Lower lobe of right lung (tissue), 2 donors: ENCODE results near the gene DNAJC8. TPM values are rescaled to one million over a fixed set of nuclear protein-coding genes. Genes with fewer than 3 reads are reported as not detected.

Experiments used
- ATAC-seq, 2 donors: fragments of 200-7000 bp; cut with Tn5 transposase; one replicate each; pipeline ENCODE4 v1.9.1; 2020 to 2022; ENCODE audit warnings: mild to moderate bottlenecking in 2 of 2, moderate library complexity in 2 of 2
- DNase-seq: peaks from one replicate; pipeline ENCODE4 v3.0.0-alpha.2; 2020
- H3K27ac ChIP-seq: fragments of 200-600 bp; one replicate; pipeline ENCODE4 v1.8.0; 2022
- H3K27me3 ChIP-seq: fragments of 200-600 bp; one replicate; pipeline ENCODE4 v1.8.0; 2022; ENCODE audit warnings: low read depth
- H3K36me3 ChIP-seq: fragments of 200-600 bp; one replicate; pipeline ENCODE4 v1.8.0; 2022; ENCODE audit warnings: mild to moderate bottlenecking
- H3K4me1 ChIP-seq: fragments of 200-600 bp; one replicate; pipeline ENCODE4 v1.8.0; 2022
- H3K4me3 ChIP-seq: fragments of 200-600 bp; one replicate; pipeline ENCODE4 v1.8.0; 2022; ENCODE audit warnings: mild to moderate bottlenecking
- H3K9me3 ChIP-seq: fragments of 200-600 bp; one replicate; pipeline ENCODE4 v1.8.0; 2022
- intact Hi-C: fragments of 100-400 bp; cut with DNase I; formaldehyde crosslinking; loops from one replicate; pipeline ENCODE4 v1.11.0; 2022
- total RNA-seq: library from RNA; stranded (reverse); fragmentation: NEBNext Ultra II Directional; extraction: Animal tissue kit (Norgen Biotek cat#: 25700); gene quantifications from one replicate; pipeline ENCODE4 v1.2.1, GENCODE V29; 2021
- TF ChIP-seq, protein P1 (sequence below): fragments of 200-600 bp; IDR thresholded peaks from one replicate; pipeline ENCODE4 v1.8.0; 2022; ENCODE audit warnings: antibody characterized with exemption, mild to moderate bottlenecking
- donor health status: DM: no; HTN: yes; CAD: no; lungs with severe emphysema.

DNAJC8 gene
- total RNA-seq, 1 donor from 2014 or later, result 68.9 TPM

DNA sequence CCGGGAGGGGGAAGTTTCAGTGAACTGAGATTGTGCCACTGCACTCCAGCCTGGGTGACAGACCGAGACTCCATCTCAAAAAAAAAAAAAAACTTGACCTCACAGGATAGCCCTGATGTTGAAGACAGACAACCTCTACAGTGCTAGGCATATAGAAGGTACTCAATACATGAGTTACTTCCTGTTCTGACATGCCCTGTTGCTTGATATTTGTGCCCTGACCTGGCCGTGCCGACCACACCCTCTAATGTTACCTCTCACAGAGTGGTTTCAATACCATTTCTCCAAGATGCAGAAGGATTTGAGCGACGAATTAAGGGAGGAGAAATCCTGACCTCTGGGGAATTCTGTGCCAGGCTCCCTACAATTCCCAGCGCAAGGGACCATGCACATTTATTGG, 61.6 kb downstream of the DNAJC8 start:
- Histone ChIP-seq H3K27me3 (no peaks in the 10 kb centered on the region), H3K4me1 (peaks cover 56% of the 10 kb centered on the region), H3K36me3 (no peaks in the 10 kb centered on the region), H3K9me3 (no peaks in the 10 kb centered on the region), H3K27ac (no peak overlapping the region), H3K4me3 (no peak overlapping the region)
- intact Hi-C loops, result no loop called here
- TF ChIP-seq, protein P1, sequence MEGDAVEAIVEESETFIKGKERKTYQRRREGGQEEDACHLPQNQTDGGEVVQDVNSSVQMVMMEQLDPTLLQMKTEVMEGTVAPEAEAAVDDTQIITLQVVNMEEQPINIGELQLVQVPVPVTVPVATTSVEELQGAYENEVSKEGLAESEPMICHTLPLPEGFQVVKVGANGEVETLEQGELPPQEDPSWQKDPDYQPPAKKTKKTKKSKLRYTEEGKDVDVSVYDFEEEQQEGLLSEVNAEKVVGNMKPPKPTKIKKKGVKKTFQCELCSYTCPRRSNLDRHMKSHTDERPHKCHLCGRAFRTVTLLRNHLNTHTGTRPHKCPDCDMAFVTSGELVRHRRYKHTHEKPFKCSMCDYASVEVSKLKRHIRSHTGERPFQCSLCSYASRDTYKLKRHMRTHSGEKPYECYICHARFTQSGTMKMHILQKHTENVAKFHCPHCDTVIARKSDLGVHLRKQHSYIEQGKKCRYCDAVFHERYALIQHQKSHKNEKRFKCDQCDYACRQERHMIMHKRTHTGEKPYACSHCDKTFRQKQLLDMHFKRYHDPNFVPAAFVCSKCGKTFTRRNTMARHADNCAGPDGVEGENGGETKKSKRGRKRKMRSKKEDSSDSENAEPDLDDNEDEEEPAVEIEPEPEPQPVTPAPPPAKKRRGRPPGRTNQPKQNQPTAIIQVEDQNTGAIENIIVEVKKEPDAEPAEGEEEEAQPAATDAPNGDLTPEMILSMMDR, result no peak
- ATAC-seq (no peak), DNase-seq (peak; percentile 24)

DNA sequence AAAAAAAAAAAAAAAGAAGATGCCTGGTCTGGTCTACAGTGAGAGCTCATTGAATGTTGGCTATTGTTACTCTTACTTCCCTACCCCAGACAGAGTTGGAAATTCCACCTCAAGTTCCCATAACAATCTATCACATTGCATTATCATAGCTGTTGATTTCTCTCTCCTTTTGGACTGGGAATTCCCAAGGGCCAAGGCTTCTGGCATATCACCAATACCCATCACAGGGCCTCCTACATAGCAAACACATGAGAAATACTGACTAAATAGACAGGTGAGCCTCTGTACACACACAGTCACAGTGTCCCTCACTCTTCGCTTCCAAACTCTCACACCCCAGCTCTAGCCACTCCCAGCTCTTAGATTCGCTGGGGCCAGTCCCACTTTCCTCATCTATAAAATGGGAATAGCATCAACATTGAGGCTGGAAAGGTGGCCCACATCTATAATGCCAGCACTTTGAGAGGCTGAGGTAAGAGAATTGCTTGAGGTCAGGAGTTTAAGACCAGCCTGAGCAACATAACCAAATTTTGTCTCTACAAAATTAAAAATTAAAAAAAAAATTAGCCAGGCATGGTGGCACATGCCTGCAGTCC, 62.7 kb downstream of the DNAJC8 start:
- H3K4me3 ChIP-seq, result no peak overlapping the region
- TF ChIP-seq, protein P1, result no peak
- no peaks in the 10 kb centered on the region for H3K27me3 ChIP-seq
- intact Hi-C loops, result no loop called here
- ATAC-seq (no peak), DNase-seq (no peak)
- H3K9me3 ChIP-seq, result no peaks in the 10 kb centered on the region
- no peak overlapping the region for H3K27ac ChIP-seq
- peaks cover 56% of the 10 kb centered on the region for H3K4me1 ChIP-seq
- H3K36me3 ChIP-seq, result no peaks in the 10 kb centered on the region

DNA sequence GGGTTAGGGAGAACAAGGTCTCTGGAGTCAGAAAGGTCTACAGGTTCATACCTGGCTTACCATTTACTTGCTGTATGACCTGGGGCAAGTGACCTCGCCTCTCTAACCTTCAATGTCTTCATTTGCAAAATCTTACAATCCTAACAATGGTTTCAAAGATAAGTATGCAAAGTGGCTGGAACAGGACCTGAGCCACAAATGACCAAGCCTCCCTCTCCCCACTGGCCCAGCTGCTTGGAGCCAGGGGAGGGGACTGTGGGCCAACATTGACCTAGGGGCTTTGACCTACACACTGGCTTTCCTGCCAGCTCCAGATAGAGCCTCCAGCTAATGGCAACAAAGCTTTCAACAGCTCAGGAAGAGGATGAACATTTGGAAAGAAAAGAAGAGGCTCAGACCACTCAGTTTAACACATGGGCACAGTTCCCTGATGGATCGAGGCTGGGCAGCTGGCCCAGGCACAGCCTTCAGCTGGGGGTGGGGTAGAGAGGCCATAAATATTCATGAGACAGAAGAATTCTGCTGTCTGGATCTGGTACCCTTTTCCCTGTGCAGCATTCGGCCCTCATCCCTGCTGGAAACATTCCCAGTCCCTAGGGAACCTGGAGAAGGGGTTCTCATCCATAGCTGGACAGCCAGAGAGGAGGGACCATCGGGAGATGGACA, 69.2 kb downstream of the DNAJC8 start:
- no peak for ATAC-seq
- TF ChIP-seq, protein P1, result no peak
- Histone ChIP-seq H3K36me3 (no peaks in the 10 kb centered on the region), H3K4me1 (peaks cover 53% of the 10 kb centered on the region), H3K27ac (peak overlapping the region; percentile 3), H3K9me3 (no peaks in the 10 kb centered on the region), H3K27me3 (no peaks in the 10 kb centered on the region), H3K4me3 (no peak overlapping the region)
- no peak for DNase-seq
- intact Hi-C loops, result no loop called here

DNA sequence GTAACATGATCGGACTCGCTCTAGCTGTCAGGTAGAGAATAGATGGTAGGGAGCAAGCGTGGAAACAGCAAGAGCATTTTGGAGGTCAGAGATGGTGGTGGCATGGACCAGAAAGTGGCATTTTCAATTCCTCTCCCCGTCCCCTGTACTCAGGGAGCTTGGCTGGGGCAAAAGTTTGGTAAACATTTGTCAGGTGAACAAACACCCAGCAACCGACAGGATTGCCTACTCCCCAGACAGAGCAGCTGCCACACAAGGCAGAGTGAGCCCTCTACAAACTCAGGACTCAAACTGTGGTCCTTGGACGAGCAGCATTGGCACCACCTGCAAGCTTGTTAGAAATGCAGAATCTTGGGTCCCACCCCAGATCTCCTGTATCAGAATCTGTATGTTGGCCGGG, 70.7 kb downstream of the DNAJC8 start:
- no peaks in the 10 kb centered on the region for H3K27me3 ChIP-seq
- H3K4me1 ChIP-seq, result peaks cover 56% of the 10 kb centered on the region
- DNase-seq, result no peak
- H3K27ac ChIP-seq, result peak overlapping the region; percentile 42
- ATAC-seq, result no peak
- TF ChIP-seq, protein P1, result no peak
- no peaks in the 10 kb centered on the region for H3K9me3 ChIP-seq
- H3K4me3 ChIP-seq, result no peak overlapping the region
- no peaks in the 10 kb centered on the region for H3K36me3 ChIP-seq
- intact Hi-C loops, result no loop called here

DNA sequence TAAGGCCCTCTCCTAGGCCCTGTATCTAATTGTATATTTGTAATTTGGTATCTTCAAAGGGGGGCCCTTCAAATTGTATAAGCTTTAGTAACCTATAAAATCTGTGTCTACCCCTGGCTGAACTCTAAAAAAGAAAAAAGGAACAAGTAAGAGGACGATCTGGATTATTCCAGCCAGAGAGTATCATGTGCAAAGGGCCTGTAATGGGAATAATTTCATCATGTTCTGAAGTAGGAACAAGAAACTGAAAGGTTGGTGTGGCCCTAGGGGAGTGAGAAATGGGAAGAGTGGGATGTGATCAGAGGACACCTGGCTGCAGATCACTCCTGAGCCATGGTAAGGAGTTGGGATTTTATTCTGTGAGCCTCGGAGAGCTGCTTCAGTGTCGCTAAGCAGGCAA, 71.1 kb downstream of the DNAJC8 start:
- Histone ChIP-seq H3K27me3 (no peaks in the 10 kb centered on the region), H3K4me1 (peaks cover 60% of the 10 kb centered on the region), H3K36me3 (no peaks in the 10 kb centered on the region), H3K4me3 (no peak overlapping the region), H3K27ac (peak overlapping the region; percentile 80), H3K9me3 (no peaks in the 10 kb centered on the region)
- TF ChIP-seq, protein P1, result no peak
- peak; percentile 22 to 39 for ATAC-seq
- DNase-seq, result no peak
- intact Hi-C loops, result no loop called here
